H9 (cell line): Measurements from ENCODE around the gene SEC23IP. TPM values are rescaled to one million over a fixed set of nuclear protein-coding genes. Genes with fewer than 3 reads are reported as not detected.

Source experiments
- DNase-seq: peaks from one replicate; pipeline ENCODE4 v3.0.0-alpha.2; 2017
- H2AFZ ChIP-seq: one replicate; pipeline ENCODE4 v1.6.1; 2013; ENCODE audit warnings: mild to moderate bottlenecking, low read length, control low read depth, moderate library complexity
- H2AK5ac ChIP-seq: 2 replicates; pipeline ENCODE4 v1.6.1; 2013; ENCODE audit warnings: low read length, control low read depth, mixed read lengths; ENCODE audit not compliant: insufficient read length
- H2BK120ac ChIP-seq: one replicate; pipeline ENCODE4 v1.6.1; 2013; ENCODE audit warnings: low read depth, mild to moderate bottlenecking, low read length, control low read depth, inconsistent platforms; ENCODE audit not compliant: poor library complexity, severe bottlenecking
- H2BK12ac ChIP-seq: 2 replicates; pipeline ENCODE4 v1.6.1; 2013; ENCODE audit warnings: low read length, control low read depth, mixed read lengths, low read depth; ENCODE audit not compliant: insufficient read length
- H2BK15ac ChIP-seq: 2 replicates; pipeline ENCODE4 v1.6.1; 2013; ENCODE audit warnings: low read depth, low read length, control low read depth
- H2BK20ac ChIP-seq: one replicate; pipeline ENCODE4 v1.6.1; 2013; ENCODE audit warnings: low read depth, mild to moderate bottlenecking, low read length, control low read depth, inconsistent platforms; ENCODE audit not compliant: poor library complexity, severe bottlenecking
- H2BK5ac ChIP-seq: 2 replicates; pipeline ENCODE4 v1.6.1; 2013; ENCODE audit warnings: low read length, control low read depth, mixed read lengths; ENCODE audit not compliant: insufficient read length
- H3K14ac ChIP-seq: 2 replicates; pipeline ENCODE4 v1.6.1; 2013; ENCODE audit warnings: low read length, control low read depth; ENCODE audit not compliant: insufficient read depth
- H3K18ac ChIP-seq: 2 replicates; pipeline ENCODE4 v1.6.1; 2013; ENCODE audit warnings: low read depth, mild to moderate bottlenecking, mixed read lengths, low read length, control low read depth; ENCODE audit not compliant: insufficient read length
- H3K23ac ChIP-seq: 2 replicates; pipeline ENCODE4 v1.6.1; 2013; ENCODE audit warnings: low read length, control low read depth, mixed read lengths, low read depth; ENCODE audit not compliant: insufficient read length
- H3K23me2 ChIP-seq: 2 replicates; pipeline ENCODE4 v1.6.1; 2013; ENCODE audit warnings: low read depth, mild to moderate bottlenecking, mixed read lengths, low read length, control low read depth; ENCODE audit not compliant: insufficient read length, poor library complexity, severe bottlenecking
- H3K27ac ChIP-seq: 2 replicates; pipeline ENCODE4 v1.5.1; 2013; ENCODE audit warnings: low read length, control low read depth, mixed read lengths, low read depth; ENCODE audit not compliant: insufficient read length
- H3K27me3 ChIP-seq: 2 replicates; pipeline ENCODE4 v1.6.1; 2013; ENCODE audit warnings: low read length, control low read depth, inconsistent platforms; ENCODE audit not compliant: insufficient read depth
- H3K4ac ChIP-seq: 2 replicates; pipeline ENCODE4 v1.6.1; 2013; ENCODE audit warnings: low read depth, mild to moderate bottlenecking, control low read depth, inconsistent platforms, low read length, moderate library complexity
- H3K4me1 ChIP-seq: 2 replicates; pipeline ENCODE4 v1.6.1; 2013; ENCODE audit warnings: low read length, control low read depth, inconsistent platforms; ENCODE audit not compliant: insufficient read depth
- H3K4me2 ChIP-seq: 2 replicates; pipeline ENCODE4 v1.6.1; 2013; ENCODE audit warnings: low read length, control low read depth, mixed read lengths; ENCODE audit not compliant: insufficient read length, insufficient read depth
- H3K56ac ChIP-seq: 2 replicates; pipeline ENCODE4 v1.6.1; 2013; ENCODE audit warnings: low read depth, mild to moderate bottlenecking, mixed read lengths, low read length, control low read depth; ENCODE audit not compliant: insufficient read length
- H3K79me1 ChIP-seq: 2 replicates; pipeline ENCODE4 v1.6.1; 2013; ENCODE audit warnings: low read depth, mild to moderate bottlenecking, moderate library complexity, low read length, control low read depth, inconsistent platforms; ENCODE audit not compliant: insufficient read depth, poor library complexity, severe bottlenecking
- H3K79me2 ChIP-seq: 2 replicates; pipeline ENCODE4 v1.6.1; 2013; ENCODE audit warnings: low read length, control low read depth, inconsistent platforms; ENCODE audit not compliant: insufficient read depth
- H3K9ac ChIP-seq: 2 replicates; pipeline ENCODE4 v1.6.1; 2013; ENCODE audit warnings: low read length, control low read depth, mixed read lengths; ENCODE audit not compliant: insufficient read length; ENCODE audit errors: extremely low read depth
- H3K9me3 ChIP-seq: one replicate; pipeline ENCODE4 v1.6.1; 2013; ENCODE audit warnings: low read depth, low read length, inconsistent platforms; ENCODE audit not compliant: control insufficient read depth
- H3T11ph ChIP-seq: one replicate; pipeline ENCODE4 v1.6.1; 2013; ENCODE audit warnings: mild to moderate bottlenecking, low read length, control low read depth, inconsistent platforms
- H4K20me1 ChIP-seq: one replicate; pipeline ENCODE4 v1.6.1; 2013; ENCODE audit not compliant: control insufficient read depth, insufficient read length, insufficient read depth
- H4K5ac ChIP-seq: 2 replicates; pipeline ENCODE4 v1.6.1; 2013; ENCODE audit warnings: low read depth, mild to moderate bottlenecking, mixed read lengths, low read length, control low read depth; ENCODE audit not compliant: insufficient read length
- H4K8ac ChIP-seq: replicated peaks from 2 replicates; pipeline ENCODE4 v1.6.1; 2013; ENCODE audit warnings: low read length, control low read depth, mixed read lengths, low read depth; ENCODE audit not compliant: insufficient read length
- H4K91ac ChIP-seq: 2 replicates; pipeline ENCODE4 v1.6.1; 2013; ENCODE audit warnings: low read depth, mild to moderate bottlenecking, moderate library complexity, mixed read lengths, low read length, control low read depth; ENCODE audit not compliant: insufficient read length
- H3K27ac Mint-ChIP-seq, 3 experiments: 2 replicates in 2 of 3; 3 replicates in 1 of 3; pipeline ENCODE4 v1.8.0; 2020 to 2021; ENCODE audit warnings: mixed read lengths in 3 of 3, mild to moderate bottlenecking in 1 of 3, moderate library complexity in 1 of 3
- H3K27me3 Mint-ChIP-seq: 2 replicates; pipeline ENCODE4 v1.8.0; 2021; ENCODE audit warnings: low read depth, mild to moderate bottlenecking, moderate library complexity, mixed read lengths
- H3K36me3 Mint-ChIP-seq, 3 experiments: 2 replicates in 2 of 3; 3 replicates in 1 of 3; pipeline ENCODE4 v1.8.0; 2020 to 2021; ENCODE audit warnings: low read depth in 3 of 3, mixed read lengths in 3 of 3; ENCODE audit not compliant: insufficient read depth in 1 of 3
- H3K4me1 Mint-ChIP-seq, 2 experiments: 2 replicates each; pipeline ENCODE4 v1.8.0; 2020; ENCODE audit warnings: mixed read lengths in 2 of 2
- H3K4me3 Mint-ChIP-seq, 2 experiments: 2 replicates in 1 of 2; 3 replicates in 1 of 2; pipeline ENCODE4 v1.8.0; 2020 to 2021; ENCODE audit warnings: mild to moderate bottlenecking in 2 of 2, mixed read lengths in 2 of 2, moderate library complexity in 1 of 2
- H3K9me3 Mint-ChIP-seq, 2 experiments: 2 replicates in 1 of 2; 3 replicates in 1 of 2; pipeline ENCODE4 v1.8.0; 2020; ENCODE audit warnings: mild to moderate bottlenecking in 2 of 2, mixed read lengths in 2 of 2, moderate library complexity in 1 of 2
- WGBS: extraction: QIAGEN DNeasy Blood & Tissue Kit; methylation state at CpG from one replicate; pipeline ENCODE4 v1.1.7; 2013; ENCODE audit warnings: missing lambda C conversion rate, low lambda C conversion rate, mixed read lengths; ENCODE audit not compliant: insufficient read length; ENCODE audit errors: extremely low coverage; 5-methylcytosine and 5-hydroxymethylcytosine counted together
- total RNA-seq: library from RNA; stranded (reverse); gene quantifications from 2 replicates; pipeline ENCODE4 v1.2.1, GENCODE V29; 2021
- TF ChIP-seq, protein P1 (sequence below): fragments of 200-600 bp; sonication (generic); conservative IDR thresholded peaks from 3 replicates; pipeline ENCODE4 v1.8.0; 2021; ENCODE audit warnings: antibody characterized with exemption, mild to moderate bottlenecking

SEC23IP gene
- total RNA-seq, 1 experiment from 2014 or later: 93.0 TPM

DNA sequence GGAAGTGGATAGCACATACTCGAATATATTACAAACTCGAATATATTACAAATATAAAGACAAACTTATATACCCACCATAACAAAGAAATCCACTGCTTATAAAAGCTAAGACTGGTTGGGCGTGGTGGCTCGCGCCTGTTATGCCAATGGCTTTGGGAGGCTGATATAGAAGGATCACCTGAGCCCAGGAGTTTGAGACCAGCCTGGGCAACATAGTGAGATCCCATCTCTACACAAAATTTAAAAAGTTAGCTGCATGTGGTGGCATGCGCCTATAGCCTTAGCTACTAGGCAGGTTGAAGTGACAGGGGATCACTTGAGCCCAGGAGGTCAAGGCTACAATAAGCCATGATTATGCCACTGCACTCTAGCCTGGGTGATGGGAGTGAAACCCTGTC lies 40.3 kb upstream of the SEC23IP start:
- H2BK5ac ChIP-seq: no peak overlapping the region
- Mint-ChIP-seq H3K4me3 (no peak overlapping the region), H3K4me1 (peaks cover 0 to 4% of the 10 kb centered on the region in 2 experiments; a peak in 2 of 4 replicates), H3K36me3 (peaks cover 29 to 74% (median 62%) of the 10 kb centered on the region in 3 experiments; a peak in 6 of 7 replicates), H3K27ac (no peak overlapping the region), H3K9me3 (no peaks in the 10 kb centered on the region), H3K27me3 (no peaks in the 10 kb centered on the region)
- H3K27ac ChIP-seq: no peak overlapping the region
- H2BK20ac ChIP-seq: no peak overlapping the region
- no peak for DNase-seq
- no peak overlapping the region for H2BK12ac ChIP-seq
- H3K27me3 ChIP-seq: no peaks in the 10 kb centered on the region
- H2AK5ac ChIP-seq: no peak overlapping the region
- H2AFZ ChIP-seq: no peak overlapping the region
- no peak overlapping the region for H3K23ac ChIP-seq
- no CpG with 5 or more reads among the region's 6 CpGs for WGBS
- H2BK120ac ChIP-seq: no peak overlapping the region
- no peak overlapping the region for H4K8ac ChIP-seq
- H2BK15ac ChIP-seq: no peak overlapping the region
- no peak overlapping the region for H4K91ac ChIP-seq
- H3K4me1 ChIP-seq: no peaks in the 10 kb centered on the region; the same call in 1 of the 2 replicates
- H3K9me3 ChIP-seq: no peaks in the 10 kb centered on the region
- no peak overlapping the region for H4K5ac ChIP-seq
- no peak overlapping the region for H3K18ac ChIP-seq
- no peak overlapping the region for H3K14ac ChIP-seq
- H3K9ac ChIP-seq: no peak overlapping the region
- H4K20me1 ChIP-seq: no peaks in the 10 kb centered on the region
- TF ChIP-seq, protein P1, sequence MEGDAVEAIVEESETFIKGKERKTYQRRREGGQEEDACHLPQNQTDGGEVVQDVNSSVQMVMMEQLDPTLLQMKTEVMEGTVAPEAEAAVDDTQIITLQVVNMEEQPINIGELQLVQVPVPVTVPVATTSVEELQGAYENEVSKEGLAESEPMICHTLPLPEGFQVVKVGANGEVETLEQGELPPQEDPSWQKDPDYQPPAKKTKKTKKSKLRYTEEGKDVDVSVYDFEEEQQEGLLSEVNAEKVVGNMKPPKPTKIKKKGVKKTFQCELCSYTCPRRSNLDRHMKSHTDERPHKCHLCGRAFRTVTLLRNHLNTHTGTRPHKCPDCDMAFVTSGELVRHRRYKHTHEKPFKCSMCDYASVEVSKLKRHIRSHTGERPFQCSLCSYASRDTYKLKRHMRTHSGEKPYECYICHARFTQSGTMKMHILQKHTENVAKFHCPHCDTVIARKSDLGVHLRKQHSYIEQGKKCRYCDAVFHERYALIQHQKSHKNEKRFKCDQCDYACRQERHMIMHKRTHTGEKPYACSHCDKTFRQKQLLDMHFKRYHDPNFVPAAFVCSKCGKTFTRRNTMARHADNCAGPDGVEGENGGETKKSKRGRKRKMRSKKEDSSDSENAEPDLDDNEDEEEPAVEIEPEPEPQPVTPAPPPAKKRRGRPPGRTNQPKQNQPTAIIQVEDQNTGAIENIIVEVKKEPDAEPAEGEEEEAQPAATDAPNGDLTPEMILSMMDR: no peak
- H3K79me2 ChIP-seq: no peaks in the 10 kb centered on the region
- no peaks in the 10 kb centered on the region for H3K23me2 ChIP-seq
- no peaks in the 10 kb centered on the region for H3K79me1 ChIP-seq
- H3T11ph ChIP-seq: no peak overlapping the region
- H3K4me2 ChIP-seq: no peak overlapping the region
- H3K56ac ChIP-seq: no peak overlapping the region
- H3K4ac ChIP-seq: no peak overlapping the region
